Hepatocyte (in vitro differentiated cells): ENCODE results near the gene CC2D2A. TPM values are rescaled to one million over a fixed set of nuclear protein-coding genes. Genes with fewer than 3 reads are reported as not detected.

Source experiments
- DNase-seq: peaks from one replicate; pipeline ENCODE4 v3.0.0-alpha.2; 2016; ENCODE audit warnings: low spot score
- H2AFZ ChIP-seq: fragments of 200-600 bp; sonication (generic); 2 replicates; pipeline ENCODE4 v1.6.0; 2016; ENCODE audit warnings: antibody characterized with exemption, mild to moderate bottlenecking
- H3K27ac ChIP-seq: fragments of 200-600 bp; sonication (generic); 2 replicates; pipeline ENCODE4 v1.5.1; 2016; ENCODE audit warnings: mild to moderate bottlenecking
- H3K27me3 ChIP-seq: fragments of 200-600 bp; sonication (generic); 2 replicates; pipeline ENCODE4 v1.6.1; 2016
- H3K36me3 ChIP-seq: fragments of 200-600 bp; sonication (generic); replicated peaks from 2 replicates; pipeline ENCODE4 v1.5.1; 2016; ENCODE audit warnings: low read depth; ENCODE audit not compliant: insufficient read depth
- H3K4me1 ChIP-seq: fragments of 200-600 bp; sonication (generic); 2 replicates; pipeline ENCODE4 v1.5.1; 2016; ENCODE audit warnings: mild to moderate bottlenecking, moderate library complexity; ENCODE audit not compliant: insufficient read depth
- H3K4me2 ChIP-seq: fragments of 200-600 bp; sonication (generic); 2 replicates; pipeline ENCODE4 v1.6.0; 2016
- H3K4me3 ChIP-seq: fragments of 200-600 bp; sonication (generic); 2 replicates; pipeline ENCODE4 v1.5.1; 2016; ENCODE audit warnings: mild to moderate bottlenecking
- H3K79me2 ChIP-seq: fragments of 200-600 bp; sonication (generic); 2 replicates; pipeline ENCODE4 v1.6.0; 2017; ENCODE audit warnings: mild to moderate bottlenecking
- H3K9me2 ChIP-seq: fragments of 200-600 bp; sonication (generic); replicated peaks from 2 replicates; pipeline ENCODE4 v1.6.0; 2017; ENCODE audit warnings: mild to moderate bottlenecking; ENCODE audit not compliant: insufficient read depth
- H3K9me3 ChIP-seq: fragments of 200-600 bp; sonication (generic); 2 replicates; pipeline ENCODE4 v1.5.1; 2016; ENCODE audit warnings: low read depth, mild to moderate bottlenecking
- H4K20me1 ChIP-seq: fragments of 200-600 bp; sonication (generic); 2 replicates; pipeline ENCODE4 v1.6.0; 2016; ENCODE audit warnings: mild to moderate bottlenecking; ENCODE audit not compliant: insufficient read depth, poor library complexity, severe bottlenecking
- EZH2 ChIP-seq: fragments of 200-600 bp; sonication (generic); IDR thresholded peaks from 2 replicates; pipeline ENCODE4 v1.6.1; 2016; ENCODE audit warnings: antibody characterized with exemption, mild to moderate bottlenecking, borderline replicate concordance
- EZH2phosphoT487 ChIP-seq: fragments of 200-600 bp; sonication (generic); IDR thresholded peaks from one replicate; pipeline ENCODE4 v1.6.1; 2018; ENCODE audit warnings: antibody characterized with exemption, mild to moderate bottlenecking, low read depth, moderate library complexity; ENCODE audit not compliant: unreplicated experiment, severe bottlenecking
- WGBS: methylation state at CpG from one replicate; pipeline ENCODE4 v1.1.6; 2016; ENCODE audit warnings: low lambda C conversion rate; ENCODE audit errors: missing lambda C conversion rate; 5-methylcytosine and 5-hydroxymethylcytosine counted together
- polyA plus RNA-seq: library from polyadenylated mRNA; unstranded; fragments of >200 nt; fragmentation: Nextera tagmentation; extraction: Ambion mirVana; gene quantifications from 2 replicates; pipeline ENCODE4 v1.2.1, GENCODE V29; 2016
- total RNA-seq: library from RNA; depleted of rRNA; stranded (reverse); fragments of >200 nt; gene quantifications from 2 replicates; pipeline ENCODE4 v1.2.3, GENCODE V29; 2014
- TF ChIP-seq, protein P1 (sequence below): fragments of 200-600 bp; sonication (generic); IDR thresholded peaks from 2 replicates; pipeline ENCODE4 v1.5.1; 2016; ENCODE audit warnings: antibody characterized with exemption, mild to moderate bottlenecking; ENCODE audit not compliant: poor library complexity

Gene CC2D2A
- total and polyA plus RNA-seq, 2 experiments from 2014 or later: 6.8 to 33.6 TPM

DNA sequence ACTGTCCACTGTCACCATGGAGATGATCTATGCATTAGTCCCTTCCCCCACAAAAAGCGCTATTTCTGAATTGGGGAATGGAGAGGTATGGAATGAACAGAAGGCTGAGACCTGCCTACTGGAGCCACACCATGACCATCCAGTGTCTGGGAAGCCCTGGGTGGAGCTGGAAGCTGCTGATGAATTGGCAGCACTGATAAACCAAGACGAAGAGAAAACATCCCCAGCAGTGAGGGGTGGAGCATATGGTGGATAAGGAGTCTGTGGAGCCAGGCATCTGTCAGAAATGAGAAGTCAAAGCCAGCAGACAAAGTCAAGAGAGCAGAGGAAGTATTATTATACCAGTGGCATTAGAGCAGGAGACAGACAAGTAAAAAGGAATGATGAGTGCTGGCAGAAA, 13.2 kb downstream of the CC2D2A start:
- Histone ChIP-seq H3K4me3 (no peak overlapping the region), H3K9me3 (peaks cover 20% of the 10 kb centered on the region), H3K27me3 (no peaks in the 10 kb centered on the region), H3K4me1 (peaks cover 11% of the 10 kb centered on the region), H4K20me1 (no peaks in the 10 kb centered on the region), H3K9me2 (no peaks in the 10 kb centered on the region), H2AFZ (no peak overlapping the region), H3K36me3 (no peaks in the 10 kb centered on the region), H3K4me2 (no peak overlapping the region), H3K27ac (no peak overlapping the region), H3K79me2 (no peaks in the 10 kb centered on the region)
- WGBS: 63% methylated on average over 2 of the region's 2 CpGs
- TF ChIP-seq EZH2phosphoT487 (no peak), EZH2 (no peak)
- TF ChIP-seq, protein P1, sequence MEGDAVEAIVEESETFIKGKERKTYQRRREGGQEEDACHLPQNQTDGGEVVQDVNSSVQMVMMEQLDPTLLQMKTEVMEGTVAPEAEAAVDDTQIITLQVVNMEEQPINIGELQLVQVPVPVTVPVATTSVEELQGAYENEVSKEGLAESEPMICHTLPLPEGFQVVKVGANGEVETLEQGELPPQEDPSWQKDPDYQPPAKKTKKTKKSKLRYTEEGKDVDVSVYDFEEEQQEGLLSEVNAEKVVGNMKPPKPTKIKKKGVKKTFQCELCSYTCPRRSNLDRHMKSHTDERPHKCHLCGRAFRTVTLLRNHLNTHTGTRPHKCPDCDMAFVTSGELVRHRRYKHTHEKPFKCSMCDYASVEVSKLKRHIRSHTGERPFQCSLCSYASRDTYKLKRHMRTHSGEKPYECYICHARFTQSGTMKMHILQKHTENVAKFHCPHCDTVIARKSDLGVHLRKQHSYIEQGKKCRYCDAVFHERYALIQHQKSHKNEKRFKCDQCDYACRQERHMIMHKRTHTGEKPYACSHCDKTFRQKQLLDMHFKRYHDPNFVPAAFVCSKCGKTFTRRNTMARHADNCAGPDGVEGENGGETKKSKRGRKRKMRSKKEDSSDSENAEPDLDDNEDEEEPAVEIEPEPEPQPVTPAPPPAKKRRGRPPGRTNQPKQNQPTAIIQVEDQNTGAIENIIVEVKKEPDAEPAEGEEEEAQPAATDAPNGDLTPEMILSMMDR: no peak
- DNase-seq: no peak

DNA sequence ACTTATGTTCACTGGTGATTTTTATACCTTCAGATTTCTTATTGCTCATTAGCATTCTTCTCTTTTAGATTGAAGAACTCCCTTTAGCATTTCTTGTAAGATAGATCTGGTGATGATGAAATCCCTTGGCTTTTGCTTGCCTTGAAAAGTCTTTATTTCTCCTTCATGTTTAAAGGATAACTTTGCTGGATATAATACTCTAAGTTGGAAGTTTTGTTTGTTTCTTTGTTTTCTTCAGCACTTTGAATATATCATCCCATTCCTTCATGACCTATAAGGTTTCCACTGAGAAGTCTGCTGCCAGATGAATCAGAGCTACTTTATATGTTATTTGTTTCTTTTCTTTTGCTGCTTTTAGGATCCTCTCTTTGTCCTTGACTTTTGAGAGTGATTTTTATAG, 18.5 kb downstream of the CC2D2A start:
- TF ChIP-seq, protein P1: no peak
- no peak for TF ChIP-seq EZH2
- TF ChIP-seq EZH2phosphoT487: no peak
- no peak overlapping the region for H3K27ac ChIP-seq
- H4K20me1 ChIP-seq: no peaks in the 10 kb centered on the region
- H2AFZ ChIP-seq: no peak overlapping the region
- H3K4me3 ChIP-seq: no peak overlapping the region
- no peaks in the 10 kb centered on the region for H3K36me3 ChIP-seq
- H3K4me2 ChIP-seq: no peak overlapping the region
- no peaks in the 10 kb centered on the region for H3K27me3 ChIP-seq
- H3K4me1 ChIP-seq: no peaks in the 10 kb centered on the region
- H3K9me3 ChIP-seq: peaks cover 20% of the 10 kb centered on the region
- no peaks in the 10 kb centered on the region for H3K9me2 ChIP-seq
- no peaks in the 10 kb centered on the region for H3K79me2 ChIP-seq
- no peak for DNase-seq

DNA sequence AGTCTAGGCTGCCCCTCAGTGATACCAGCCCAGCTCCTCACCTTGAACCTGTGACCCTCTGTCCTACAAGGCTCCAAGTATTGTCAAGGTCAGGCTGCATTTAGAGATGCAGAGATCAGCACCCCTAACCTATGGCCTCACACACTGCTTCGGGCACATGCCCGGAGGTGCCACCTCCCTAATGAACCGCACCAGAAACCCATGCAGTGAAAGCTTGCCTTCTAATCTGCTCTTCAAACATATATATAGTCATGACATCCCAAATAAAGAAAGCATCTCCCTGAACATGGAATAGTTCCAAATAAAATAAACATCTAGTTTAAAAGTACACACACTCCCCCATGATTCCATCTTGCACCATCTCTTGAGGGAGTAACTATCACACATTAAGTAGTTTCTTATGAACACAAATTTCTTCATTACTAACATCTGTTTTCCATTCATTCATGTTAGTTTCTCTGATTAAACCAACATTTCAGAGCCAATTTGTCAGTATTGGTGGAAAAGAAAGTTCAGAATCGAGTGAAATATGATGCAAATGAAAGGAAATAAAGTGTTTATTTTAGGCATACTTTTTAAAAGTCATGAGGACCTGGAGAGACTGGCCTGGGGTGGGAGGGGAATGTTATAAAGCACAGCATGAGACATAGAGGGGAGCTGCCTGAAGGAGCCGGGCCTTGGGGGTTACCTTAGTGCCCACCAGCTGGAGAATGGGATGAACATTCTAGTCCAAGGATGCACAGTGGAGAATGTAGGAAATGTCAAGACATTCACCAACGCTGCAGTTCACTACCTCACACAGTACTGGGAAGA, 19.2 kb downstream of the CC2D2A start:
- 78% methylated on average over 6 of the region's 6 CpGs for WGBS
- Histone ChIP-seq H4K20me1 (no peaks in the 10 kb centered on the region), H3K4me1 (no peaks in the 10 kb centered on the region), H3K9me2 (no peaks in the 10 kb centered on the region), H3K36me3 (no peaks in the 10 kb centered on the region), H2AFZ (no peak overlapping the region), H3K4me3 (no peak overlapping the region), H3K27me3 (no peaks in the 10 kb centered on the region), H3K27ac (no peak overlapping the region), H3K9me3 (peaks cover 20% of the 10 kb centered on the region), H3K79me2 (no peaks in the 10 kb centered on the region), H3K4me2 (no peak overlapping the region)
- TF ChIP-seq EZH2: no peak
- TF ChIP-seq, protein P1: no peak
- TF ChIP-seq EZH2phosphoT487: no peak
- no peak for DNase-seq
